Type B pancreatic cell (in vitro differentiated cells): Measurements from ENCODE around the gene CIT. TPM values are rescaled to one million over a fixed set of nuclear protein-coding genes. Genes with fewer than 3 reads are reported as not detected.

Experiments
- DNase-seq: peaks from one replicate; pipeline ENCODE4 v3.0.0; 2021; ENCODE audit warnings: mixed read lengths; ENCODE audit not compliant: unreplicated experiment; ENCODE audit errors: extremely low spot score
- H3K27ac Mint-ChIP-seq: 2 replicates; pipeline ENCODE4 v1.8.0; 2021; ENCODE audit warnings: mild to moderate bottlenecking, mixed read lengths
- H3K27me3 Mint-ChIP-seq: 2 replicates; pipeline ENCODE4 v1.8.0; 2021; ENCODE audit warnings: mixed read lengths
- H3K36me3 Mint-ChIP-seq: 2 replicates; pipeline ENCODE4 v1.8.0; 2021; ENCODE audit warnings: mixed read lengths
- H3K4me1 Mint-ChIP-seq: one replicate; pipeline ENCODE4 v1.8.0; 2021; ENCODE audit warnings: mixed read lengths; ENCODE audit not compliant: unreplicated experiment
- H3K4me3 Mint-ChIP-seq: 2 replicates; pipeline ENCODE4 v1.8.0; 2021; ENCODE audit warnings: mild to moderate bottlenecking, mixed read lengths
- H3K9me3 Mint-ChIP-seq: 2 replicates; pipeline ENCODE4 v1.8.0; 2021; ENCODE audit warnings: mixed read lengths
- CTCF ChIP-seq: fragments of 200-600 bp; sonication (generic); conservative IDR thresholded peaks from 2 replicates; pipeline ENCODE4 v1.5.0; 2021; ENCODE audit warnings: antibody characterized with exemption, mild to moderate bottlenecking
- total RNA-seq: library from RNA; stranded (reverse); gene quantifications from 2 replicates; pipeline ENCODE4 v1.2.1, GENCODE V29; 2021; ENCODE audit warnings: low replicate concordance

Gene CIT
- total RNA-seq, 1 donor from 2014 or later: 50.9 TPM

GRCh38 chr12:119704065-119704747, 172.9 kb downstream of the CIT start:
- DNase-seq: no peak
- H3K4me1 Mint-ChIP-seq: no peaks in the 10 kb centered on the region
- no peak overlapping the region for H3K27ac Mint-ChIP-seq
- H3K4me3 Mint-ChIP-seq: no peak overlapping the region
- no peaks in the 10 kb centered on the region for H3K27me3 Mint-ChIP-seq
- H3K9me3 Mint-ChIP-seq: no peaks in the 10 kb centered on the region
- H3K36me3 Mint-ChIP-seq: peaks cover 20% of the 10 kb centered on the region
- no peak for TF ChIP-seq CTCF

- Mint-ChIP-seq H3K27ac (no peak overlapping the region), H3K4me1 (no peaks in the 10 kb centered on the region), H3K27me3 (no peaks in the 10 kb centered on the region), H3K4me3 (no peak overlapping the region), H3K9me3 (no peaks in the 10 kb centered on the region), H3K36me3 (peaks cover under 1% of the 10 kb centered on the region)
- DNase-seq: no peak
- no peak for TF ChIP-seq CTCF
These were observed 177.0 kb downstream of the CIT start for GRCh38 chr12:119700078-119700477.

DNA sequence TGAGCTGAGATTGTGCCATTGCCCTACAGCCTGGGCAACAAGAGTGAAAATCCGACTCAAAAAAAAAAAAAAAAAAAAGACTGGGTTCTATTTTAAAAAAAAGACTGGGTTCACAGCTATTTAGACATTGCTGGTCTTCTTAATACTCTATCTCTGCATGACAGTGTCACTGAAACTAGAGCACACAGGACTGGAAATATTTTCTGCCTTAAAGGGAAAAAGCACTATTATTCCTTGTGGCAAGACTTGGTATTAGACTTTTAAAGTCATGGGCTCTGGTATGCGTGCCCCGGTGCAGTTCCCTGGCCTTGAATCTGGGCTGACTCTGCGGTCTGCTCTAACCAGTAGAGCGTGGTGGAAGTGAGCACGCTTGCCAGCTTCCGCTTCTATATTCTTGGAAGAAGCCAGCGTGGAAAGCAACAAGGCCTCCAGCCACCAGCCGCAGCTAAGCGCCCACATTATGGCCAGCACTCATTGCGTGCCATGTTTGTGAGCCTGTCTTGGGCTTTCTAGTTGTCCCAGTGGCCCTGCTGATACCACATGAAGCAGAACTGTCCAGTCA, 177.8 kb downstream of the CIT start:
- DNase-seq: no peak
- no peak for TF ChIP-seq CTCF
- Mint-ChIP-seq H3K4me3 (no peak overlapping the region), H3K4me1 (no peaks in the 10 kb centered on the region), H3K36me3 (no peaks in the 10 kb centered on the region), H3K9me3 (no peaks in the 10 kb centered on the region), H3K27me3 (no peaks in the 10 kb centered on the region), H3K27ac (no peak overlapping the region)

DNA sequence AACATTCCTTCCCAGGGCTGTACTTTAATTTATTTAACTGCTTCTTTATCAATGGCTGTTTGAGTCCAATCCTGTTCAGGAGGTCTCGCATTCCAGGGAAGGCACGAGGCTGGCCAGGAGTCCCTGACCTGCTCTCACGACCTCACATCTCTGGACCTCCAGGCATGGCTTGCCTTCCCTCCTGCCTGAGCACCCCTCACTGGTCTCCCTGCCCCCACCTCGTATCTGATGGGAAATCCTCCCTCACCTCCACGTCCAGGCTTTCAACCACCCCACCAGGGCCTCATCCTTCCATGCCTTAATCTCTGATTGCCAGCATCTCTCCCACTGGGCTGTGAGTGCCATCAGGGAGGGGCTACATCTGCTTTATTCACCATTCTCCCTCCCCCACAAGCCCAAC, 180.2 kb downstream of the CIT start:
- H3K4me3 Mint-ChIP-seq: no peak overlapping the region
- no peak for TF ChIP-seq CTCF
- peak overlapping the region; percentile 21 for H3K27ac Mint-ChIP-seq
- H3K9me3 Mint-ChIP-seq: no peaks in the 10 kb centered on the region
- no peaks in the 10 kb centered on the region for H3K27me3 Mint-ChIP-seq
- H3K4me1 Mint-ChIP-seq: no peaks in the 10 kb centered on the region
- DNase-seq: no peak
- no peaks in the 10 kb centered on the region for H3K36me3 Mint-ChIP-seq

DNA sequence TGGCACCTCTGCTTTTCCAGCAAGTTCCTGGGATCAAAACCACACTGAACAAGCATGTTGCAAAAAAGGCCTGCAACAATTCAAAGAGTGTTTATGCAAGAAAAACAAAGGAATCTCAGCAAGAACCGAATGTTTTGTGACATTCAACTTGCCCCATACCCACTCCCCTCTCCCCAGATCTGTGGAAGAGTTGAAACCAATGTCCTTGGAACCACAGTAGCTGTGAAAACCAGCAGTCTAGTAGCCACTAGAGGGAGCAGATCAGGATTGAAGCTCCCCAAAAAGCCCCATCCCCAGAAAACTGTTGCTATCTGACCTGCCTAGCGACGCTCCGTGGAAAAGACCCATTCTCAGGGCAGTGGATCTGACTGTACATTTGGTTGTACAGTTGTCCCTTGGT, 182.1 kb downstream of the CIT start:
- H3K4me1 Mint-ChIP-seq: no peaks in the 10 kb centered on the region
- TF ChIP-seq CTCF: peak; percentile 62
- H3K4me3 Mint-ChIP-seq: no peak overlapping the region
- no peaks in the 10 kb centered on the region for H3K36me3 Mint-ChIP-seq
- DNase-seq: no peak
- H3K27me3 Mint-ChIP-seq: no peaks in the 10 kb centered on the region
- no peaks in the 10 kb centered on the region for H3K9me3 Mint-ChIP-seq
- no peak overlapping the region for H3K27ac Mint-ChIP-seq
